Lower leg skin (tissue), 3 donors: Measurements from ENCODE around the gene SAPCD2.

Source experiments
- POLR2A ChIP-seq, 2 donors: fragments of 450-650 bp; IDR thresholded peaks; one replicate each; pipeline ENCODE4 v1.6.1; 2016 to 2017; ENCODE audit warnings: antibody characterized with exemption in 2 of 2, mild to moderate bottlenecking in 1 of 2, moderate library complexity in 1 of 2
- TF ChIP-seq, protein P1 (sequence below), 3 donors: fragments of 450-650 bp; IDR thresholded peaks; one replicate each; pipeline ENCODE4 v1.5.1; 2016; ENCODE audit warnings: antibody characterized with exemption in 3 of 3, mild to moderate bottlenecking in 3 of 3, moderate library complexity in 2 of 3

GRCh38 chr9:137040568-137040967 is 29.8 kb downstream of the SAPCD2 start:
- TF ChIP-seq, protein P1, sequence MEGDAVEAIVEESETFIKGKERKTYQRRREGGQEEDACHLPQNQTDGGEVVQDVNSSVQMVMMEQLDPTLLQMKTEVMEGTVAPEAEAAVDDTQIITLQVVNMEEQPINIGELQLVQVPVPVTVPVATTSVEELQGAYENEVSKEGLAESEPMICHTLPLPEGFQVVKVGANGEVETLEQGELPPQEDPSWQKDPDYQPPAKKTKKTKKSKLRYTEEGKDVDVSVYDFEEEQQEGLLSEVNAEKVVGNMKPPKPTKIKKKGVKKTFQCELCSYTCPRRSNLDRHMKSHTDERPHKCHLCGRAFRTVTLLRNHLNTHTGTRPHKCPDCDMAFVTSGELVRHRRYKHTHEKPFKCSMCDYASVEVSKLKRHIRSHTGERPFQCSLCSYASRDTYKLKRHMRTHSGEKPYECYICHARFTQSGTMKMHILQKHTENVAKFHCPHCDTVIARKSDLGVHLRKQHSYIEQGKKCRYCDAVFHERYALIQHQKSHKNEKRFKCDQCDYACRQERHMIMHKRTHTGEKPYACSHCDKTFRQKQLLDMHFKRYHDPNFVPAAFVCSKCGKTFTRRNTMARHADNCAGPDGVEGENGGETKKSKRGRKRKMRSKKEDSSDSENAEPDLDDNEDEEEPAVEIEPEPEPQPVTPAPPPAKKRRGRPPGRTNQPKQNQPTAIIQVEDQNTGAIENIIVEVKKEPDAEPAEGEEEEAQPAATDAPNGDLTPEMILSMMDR (IDR thresholded peaks at IDR 0.05): no peak
- TF ChIP-seq POLR2A (IDR thresholded peaks at IDR 0.05): no peak
